ENCODE measurements around the gene ZNF775.
A peak's percentile ranks its signal among the peaks of the same experiment; 100 is the strongest.

Gene ZNF775

DNA sequence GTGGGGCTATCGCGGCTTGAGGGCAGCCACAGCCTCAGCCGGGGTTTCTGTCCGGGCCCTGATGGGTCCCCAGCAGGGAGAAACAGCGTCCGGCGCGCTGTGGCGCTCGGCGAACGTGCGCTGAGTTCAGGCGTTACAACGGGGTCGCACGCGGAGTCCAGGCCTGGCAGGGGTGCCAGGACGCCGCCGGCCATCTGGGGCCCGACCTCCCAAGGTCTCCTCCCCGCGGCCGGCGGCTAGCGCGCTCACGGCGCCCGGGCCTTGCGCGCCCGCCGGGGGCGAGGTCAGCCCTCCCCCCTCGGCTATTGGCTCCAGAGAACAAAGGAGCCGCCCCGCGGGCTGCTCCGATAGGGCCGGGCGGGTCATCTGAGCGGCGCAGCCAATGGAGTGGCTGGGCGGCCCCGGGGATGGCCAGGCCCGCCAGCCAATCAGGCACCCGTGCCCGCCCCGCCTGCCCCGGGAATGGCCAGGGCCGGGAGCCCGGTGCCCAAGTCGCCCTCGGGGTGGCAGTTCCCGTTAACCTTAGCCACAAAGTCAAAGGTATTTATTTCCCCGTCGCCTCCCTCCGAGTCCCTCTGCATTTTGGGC lies at the start of gene ZNF775:
Gene ZNF775 (plus strand): TSS at position 478 of the 588 bp plus-strand sequence. CDS start 9,141 bp downstream, outside the sequence.
- DNase-seq = peak; percentile 68

DNA sequence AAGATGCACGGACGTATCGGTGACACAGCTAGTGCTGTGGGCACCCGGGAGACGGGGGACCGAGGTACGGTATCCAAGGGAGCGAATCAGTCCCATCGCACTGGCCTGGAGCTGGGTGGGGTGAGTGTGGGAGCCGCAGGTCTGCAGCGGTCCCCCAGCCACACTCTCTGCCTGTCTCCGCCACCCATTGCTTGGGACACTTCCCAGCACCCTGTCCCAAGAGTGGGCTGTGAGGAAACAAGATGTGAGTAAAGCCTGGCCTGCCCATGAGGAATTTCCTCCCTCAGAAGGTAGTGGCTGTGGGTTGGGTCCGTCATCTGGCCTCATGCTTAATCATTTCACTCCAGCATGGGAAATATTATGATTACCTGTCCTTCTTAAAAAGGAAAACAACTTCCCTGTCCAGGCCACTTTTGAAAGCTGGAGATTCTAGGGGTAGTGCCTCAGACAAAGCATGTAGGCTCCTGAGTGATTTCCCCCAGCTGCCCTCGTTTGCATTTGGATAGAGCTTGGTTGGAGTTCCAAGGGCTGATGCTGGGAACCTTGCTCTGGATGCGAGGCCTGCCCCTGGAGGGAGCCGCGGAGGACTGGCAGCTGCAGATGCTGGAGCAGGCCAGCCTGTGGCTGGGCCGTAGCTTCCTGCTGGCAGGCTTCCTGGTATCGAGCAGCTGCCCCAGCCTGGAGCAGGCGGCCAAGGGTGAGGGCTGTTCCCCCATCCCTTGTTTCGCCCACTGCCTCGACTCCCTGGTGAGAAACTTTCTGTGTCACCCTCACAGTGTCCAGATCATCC lies 49.6 kb upstream of the ZNF775 start:
- DNase-seq = no peak

DNA sequence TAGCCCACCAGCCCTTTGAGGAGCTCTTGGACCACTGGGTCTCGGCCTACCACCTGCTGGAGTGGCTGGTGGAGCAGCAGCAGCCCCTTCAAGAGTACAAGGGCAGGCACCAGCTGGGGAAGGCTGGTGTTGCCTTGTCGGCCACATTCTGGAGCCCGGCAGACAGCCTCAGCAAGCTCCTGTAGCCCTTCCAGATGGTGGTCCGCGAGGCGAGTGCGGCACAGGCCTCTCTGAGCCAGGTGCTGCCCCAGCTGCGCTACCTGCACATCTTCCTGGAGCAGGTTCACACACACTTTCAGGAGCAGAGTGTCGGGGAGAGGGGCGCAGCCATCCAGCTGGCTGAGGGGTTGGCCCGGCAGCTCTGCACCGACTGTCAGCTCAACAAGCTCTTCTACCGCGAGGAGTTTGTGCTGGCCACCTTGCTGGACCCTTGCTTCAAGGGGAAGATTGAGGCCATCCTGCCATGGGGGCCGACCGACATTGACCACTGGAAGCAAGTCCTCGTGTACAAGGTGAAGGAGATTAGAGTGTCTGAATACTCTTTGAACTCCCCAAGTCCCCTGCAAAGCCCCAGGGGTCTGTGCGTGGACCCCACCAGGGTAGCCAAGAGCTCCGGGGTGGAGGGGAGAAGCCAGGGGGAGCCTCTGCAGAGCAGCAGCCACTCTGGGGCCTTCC lies 48.8 kb upstream of the ZNF775 start:
- no peak for DNase-seq

DNA sequence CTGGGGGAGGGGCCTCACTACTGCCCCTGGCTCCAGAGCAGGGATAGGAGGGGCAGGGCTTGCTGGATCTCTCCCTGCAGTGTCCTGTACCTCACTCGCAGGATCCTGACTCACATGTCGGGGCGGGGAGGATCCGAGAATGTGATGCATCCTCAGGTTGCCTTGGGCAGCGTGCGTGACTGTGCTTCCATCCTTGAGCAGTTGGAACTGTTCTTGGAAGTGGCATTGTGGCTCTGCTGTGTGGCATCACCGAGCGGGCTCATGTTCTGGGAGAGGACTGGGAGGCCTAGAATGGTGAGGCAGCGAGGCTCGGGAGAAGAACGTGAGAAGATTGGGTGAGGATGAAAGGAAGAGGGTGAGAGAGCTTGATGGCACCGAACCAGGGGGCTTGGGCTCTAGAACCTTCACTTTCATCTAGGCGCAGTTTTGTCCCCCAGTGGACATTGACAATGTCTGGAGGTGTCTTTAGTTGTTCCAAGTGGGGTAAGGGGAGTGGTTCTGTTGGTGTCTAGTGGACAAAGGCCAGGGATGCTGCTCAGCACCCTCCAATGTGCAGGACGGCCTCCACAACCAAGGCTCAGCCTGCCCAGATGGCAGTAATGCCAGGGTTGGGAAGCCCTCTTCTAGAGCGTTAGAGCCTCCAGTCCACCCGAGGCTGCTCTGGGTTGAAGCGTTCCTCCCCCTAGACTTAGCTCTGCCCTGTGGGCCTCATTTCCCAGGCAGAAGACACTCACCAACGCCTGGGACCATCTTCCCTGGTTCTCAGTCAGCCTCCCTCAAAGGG lies 46.1 kb upstream of the ZNF775 start:
- no peak for DNase-seq

DNA sequence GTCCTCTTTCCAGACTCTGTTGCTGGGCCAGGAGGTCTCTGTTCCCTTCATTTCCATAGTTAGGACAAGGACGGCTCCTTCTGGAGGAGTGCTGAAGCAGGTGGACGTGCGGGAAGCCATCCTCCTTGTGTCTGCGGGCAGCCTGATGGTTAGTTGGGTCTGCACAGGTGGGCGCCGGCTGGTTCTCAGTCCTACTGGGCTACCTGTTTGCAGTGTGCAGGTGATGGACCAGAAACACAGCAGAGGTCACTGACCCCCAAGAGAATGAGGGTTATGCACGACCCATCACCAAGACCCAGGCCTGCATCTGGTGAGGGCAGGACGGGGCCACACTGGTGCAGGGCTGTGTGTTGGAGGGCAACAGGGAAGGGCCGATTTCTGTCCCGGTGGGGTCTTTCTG lies 45.5 kb upstream of the ZNF775 start:
- DNase-seq = no peak

DNA sequence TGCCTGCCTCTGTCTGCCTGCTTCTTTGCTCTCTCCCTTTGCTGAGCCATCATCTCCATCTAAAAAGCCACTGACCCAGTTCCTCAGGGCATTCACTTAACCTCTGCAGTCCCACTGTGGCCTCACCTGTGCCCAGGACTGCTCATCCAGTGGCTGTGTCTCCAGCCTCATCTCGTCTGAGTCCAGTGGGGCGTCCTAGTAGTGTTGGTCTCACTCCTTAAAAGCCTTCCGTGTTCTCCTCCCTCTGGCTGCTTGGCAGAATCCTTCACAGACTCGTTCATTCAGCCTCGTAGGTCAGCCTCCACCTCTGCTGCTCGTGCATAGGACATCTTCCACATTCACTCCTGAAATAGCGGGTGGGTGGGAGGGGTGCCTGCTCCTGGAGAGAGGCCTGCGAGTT lies 45.0 kb upstream of the ZNF775 start:
- no peak for DNase-seq

DNA sequence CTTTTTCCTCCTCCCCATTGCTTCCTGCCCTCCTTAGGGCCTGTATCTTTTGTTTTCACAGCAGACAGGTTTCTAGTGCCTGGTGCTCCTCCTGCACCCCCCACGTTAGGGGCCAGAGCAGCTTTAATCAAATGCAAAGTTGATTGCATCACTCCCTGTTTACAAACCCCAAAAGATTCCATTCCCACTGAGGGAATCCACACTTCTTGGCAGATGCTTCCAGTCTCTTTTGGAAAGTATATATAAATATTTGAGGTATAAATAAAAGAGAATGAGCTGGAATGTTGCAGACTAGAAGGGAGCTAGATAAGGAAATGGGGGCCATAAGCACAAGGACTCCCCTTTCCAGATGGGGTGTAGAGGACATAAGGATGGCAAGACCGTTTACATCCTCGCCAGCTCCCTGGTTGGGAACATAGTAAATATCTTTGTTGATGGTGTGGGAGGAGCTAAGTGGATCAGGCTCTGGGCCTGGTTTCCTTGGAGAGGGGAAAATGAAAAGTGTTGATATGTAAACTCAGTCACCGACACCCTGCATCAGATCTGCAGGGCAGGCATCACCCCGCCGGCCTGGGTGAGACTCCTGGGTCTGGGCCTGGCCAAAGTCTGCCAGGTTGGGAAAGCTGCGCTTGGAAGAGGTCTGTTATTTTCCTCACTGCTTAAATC lies 43.9 kb upstream of the ZNF775 start:
- no peak for DNase-seq

DNA sequence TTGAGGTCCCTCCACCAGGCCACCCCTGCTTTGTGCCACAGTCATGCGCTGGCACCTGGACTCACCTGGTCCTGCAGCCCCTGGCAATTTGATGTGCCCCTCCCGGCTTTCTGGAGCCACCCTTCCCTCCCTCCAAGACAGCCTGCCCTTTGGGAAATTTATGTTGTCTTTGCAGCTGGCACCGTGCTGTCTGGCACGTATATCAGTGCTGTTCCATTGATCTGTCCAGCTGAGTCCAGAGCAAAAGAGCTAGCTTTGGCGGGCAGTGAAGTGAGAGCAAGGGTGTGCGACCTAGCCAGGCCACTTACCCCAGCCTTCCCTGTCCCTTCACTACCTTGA lies 43.4 kb upstream of the ZNF775 start:
- DNase-seq = no peak

DNA sequence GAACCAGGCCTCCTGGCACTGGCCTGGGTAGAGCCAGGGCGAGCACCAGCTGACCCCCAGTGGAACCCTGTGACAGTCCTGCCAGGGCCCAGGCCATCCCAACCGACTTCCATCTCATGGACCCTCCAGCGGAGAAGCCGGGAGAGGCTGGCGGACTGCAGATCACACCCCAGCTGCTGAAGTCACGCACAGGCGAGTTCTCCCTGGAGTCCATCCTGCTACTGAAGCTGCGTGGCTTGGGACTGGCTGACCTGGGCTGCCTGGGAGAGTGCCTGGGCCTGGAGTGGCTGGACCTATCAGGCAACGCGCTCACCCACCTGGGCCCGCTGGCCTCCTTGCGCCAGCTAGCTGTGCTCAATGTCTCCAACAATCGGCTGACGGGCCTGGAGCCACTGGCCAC lies 42.4 kb upstream of the ZNF775 start:
- no peak for DNase-seq

DNA sequence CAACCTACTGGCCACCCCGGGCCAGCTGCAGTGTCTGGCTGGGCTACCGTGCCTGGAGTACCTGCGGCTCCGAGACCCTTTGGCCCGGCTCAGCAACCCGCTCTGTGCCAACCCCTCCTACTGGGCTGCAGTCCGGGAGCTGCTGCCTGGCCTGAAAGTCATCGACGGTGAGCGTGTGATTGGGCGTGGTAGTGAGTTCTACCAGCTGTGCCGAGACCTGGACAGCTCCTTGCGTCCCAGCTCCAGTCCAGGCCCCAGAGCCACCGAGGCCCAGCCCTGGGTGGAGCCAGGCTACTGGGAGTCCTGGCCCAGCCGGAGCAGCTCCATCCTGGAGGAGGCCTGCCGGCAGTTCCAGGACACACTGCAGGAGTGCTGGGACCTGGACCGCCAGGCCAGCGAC lies 42.0 kb upstream of the ZNF775 start:
- no peak for DNase-seq

DNA sequence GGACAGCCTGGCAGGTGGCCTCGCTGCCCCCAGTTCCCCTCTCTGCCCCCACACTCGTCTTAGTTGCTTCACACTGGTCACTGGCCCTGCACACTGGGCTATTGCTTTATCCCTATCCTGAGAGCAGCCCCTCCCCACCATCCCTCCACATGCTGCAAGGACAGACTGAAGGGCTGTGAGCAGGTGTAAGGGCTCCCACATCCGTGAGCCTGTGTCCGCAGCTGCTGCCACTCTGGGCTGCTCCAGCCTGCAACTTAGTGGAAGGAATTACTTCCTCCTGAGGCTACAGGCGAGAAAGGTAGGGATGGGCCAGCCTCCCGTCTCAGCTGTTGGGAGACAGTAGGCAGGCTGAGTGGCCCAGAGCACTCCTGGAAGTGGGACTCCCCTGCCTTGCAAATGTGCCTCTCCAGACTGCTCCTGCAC lies 41.5 kb upstream of the ZNF775 start:
- DNase-seq = no peak

DNA sequence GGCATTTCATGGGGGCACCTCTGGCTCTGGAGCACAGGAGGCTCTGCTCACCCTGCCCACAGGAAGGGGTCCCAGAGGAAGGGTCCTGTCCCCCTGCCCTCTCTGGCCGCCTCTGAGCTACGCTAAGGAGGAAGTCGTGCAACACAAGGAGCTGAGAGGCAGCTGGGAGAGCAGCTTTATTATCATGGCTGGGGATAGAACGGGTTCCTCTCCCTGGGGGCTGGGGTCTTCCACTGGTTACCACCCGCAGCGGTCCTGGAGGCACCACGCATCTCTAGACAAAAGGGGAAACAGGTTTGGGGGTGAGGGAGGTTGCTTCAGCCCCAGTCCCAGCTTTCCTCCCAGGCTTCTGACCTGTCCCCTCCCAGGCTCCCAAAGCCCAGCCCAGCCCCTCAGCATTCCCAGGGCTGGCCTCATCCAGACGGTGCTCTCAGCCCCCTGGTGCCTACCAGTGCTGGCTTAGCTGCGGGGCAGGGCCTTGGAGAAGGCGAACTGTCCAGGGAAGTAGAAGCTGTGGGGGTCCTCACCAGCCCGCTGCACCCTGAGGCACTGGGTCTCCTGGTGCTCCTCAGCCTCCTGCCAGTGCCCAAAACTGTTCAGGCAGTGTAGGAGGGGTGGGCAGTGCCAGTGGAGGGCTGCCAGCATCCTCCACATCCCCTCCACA lies 40.8 kb upstream of the ZNF775 start:
- DNase-seq = no peak

DNA sequence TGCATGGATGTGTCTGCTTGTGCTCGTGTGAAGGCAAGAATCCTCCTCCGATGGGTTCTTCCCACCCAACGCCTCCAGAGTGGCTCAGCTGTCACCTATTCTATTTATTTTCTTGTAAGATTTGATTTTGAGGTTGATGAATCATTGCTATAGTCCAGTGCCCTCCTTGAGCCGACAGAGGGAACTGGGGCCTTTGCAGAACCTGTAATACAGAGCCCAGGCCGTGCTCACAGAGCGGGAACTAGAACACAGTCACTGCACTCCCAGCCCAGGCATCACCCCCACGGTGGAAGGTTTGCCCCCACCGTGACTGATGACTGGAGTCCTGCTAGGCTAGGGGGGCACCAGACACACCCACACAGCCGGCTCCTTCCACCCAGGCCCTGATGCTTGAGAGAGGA lies 39.7 kb upstream of the ZNF775 start:
- DNase-seq = no peak

DNA sequence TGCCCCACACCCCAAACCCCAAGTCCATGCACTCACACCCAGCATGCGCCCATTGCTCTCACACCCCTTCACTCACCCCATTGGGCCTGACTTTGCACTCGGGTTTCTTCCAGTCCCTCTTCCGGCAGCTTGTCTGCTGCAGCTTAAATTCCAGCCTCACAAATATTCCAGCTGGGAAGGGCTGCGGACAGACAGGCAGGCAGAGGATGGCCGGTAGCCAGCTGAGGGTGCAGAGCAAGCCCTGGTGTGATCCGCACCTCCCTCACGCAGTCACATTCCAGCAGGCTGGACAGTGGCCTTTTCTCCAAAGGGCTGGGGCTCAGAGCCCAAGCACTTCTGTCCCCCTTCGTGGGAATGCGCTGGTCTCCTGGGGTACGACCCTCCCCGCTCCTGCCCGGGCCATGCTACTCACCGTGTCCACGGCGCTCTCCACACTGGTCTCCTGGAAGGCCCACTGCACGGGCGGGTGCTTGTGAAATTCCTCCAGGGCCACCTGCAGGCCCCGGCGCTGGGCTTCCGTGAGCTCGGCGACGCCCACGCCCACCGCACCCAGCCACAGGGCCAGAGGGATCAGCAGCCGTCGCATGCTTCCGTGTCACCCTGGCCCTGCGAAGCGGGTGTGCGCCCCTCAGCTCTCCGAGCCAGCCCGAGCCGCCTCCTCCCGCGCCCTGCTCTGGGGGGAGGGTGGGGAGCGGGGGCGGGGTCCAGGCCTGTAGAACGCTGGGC lies 38.9 kb upstream of the ZNF775 start:
- no peak for DNase-seq

DNA sequence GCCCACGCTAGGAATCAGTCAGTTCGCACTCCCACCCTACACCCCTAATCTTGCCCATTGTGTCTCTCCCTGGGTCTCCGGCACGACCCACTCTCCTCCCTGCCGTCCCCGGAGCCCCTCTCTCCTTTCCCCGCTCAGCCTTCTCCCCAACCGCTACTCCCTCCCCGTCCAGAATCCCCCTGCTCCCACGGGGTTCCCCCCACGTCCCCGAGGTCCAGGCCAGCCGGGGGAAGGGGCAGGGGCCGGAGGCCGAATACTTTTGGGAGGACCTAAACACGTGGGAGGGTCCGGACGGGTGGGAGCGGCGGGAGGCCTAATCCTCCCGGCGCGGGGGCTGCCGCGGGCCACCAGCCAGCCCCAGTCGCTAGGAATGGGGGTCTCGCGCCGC lies 38.3 kb upstream of the ZNF775 start:
- no peak for DNase-seq

DNA sequence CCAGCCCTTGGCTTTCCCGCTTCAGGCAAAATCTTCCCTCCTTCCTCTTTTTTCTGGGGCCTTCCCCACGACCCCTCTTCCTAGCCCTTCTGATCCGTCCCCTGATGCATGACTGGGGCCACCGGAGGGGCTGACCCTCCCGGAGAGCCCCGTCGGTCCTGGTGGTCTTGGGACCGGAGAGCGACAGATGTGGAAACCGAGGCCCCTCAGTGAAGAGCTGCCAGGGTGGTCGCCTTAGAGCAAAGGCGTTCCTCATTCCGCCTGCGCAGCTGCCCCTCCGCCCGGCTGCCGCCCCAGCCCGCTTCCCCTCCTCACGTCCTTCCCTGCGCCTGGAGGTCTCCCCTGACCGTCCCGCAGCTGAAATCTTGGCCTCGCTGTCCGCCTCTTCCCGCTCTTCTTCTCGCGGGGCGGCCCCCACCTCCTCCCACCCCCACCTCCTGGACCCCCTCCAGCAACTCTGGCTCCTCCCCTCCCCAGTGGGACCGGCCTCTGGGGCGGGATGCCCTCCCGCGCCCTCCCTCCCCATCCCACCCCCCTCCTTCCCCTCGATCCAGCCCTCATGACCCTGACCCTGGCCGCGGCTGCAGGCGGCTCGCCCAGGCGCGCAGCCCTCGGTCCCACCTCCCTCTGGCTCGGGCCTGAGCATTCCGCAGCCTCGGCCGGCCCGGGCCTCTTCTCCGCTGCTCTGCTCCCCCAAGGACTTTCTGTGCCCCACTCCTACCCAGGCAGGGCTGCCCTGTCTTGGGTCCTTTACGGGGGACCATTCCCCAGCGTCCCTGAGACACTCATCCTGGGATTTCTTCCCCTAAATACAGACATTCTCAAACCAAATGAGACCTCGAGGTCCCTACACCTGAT lies 37.6 kb upstream of the ZNF775 start, which contains the start of gene RARRES2:
Gene RARRES2 (minus strand): TSS at position 367 of the 858 bp plus-strand sequence. CDS start 1,020 bp downstream, outside the sequence.
- DNase-seq = no peak

DNA sequence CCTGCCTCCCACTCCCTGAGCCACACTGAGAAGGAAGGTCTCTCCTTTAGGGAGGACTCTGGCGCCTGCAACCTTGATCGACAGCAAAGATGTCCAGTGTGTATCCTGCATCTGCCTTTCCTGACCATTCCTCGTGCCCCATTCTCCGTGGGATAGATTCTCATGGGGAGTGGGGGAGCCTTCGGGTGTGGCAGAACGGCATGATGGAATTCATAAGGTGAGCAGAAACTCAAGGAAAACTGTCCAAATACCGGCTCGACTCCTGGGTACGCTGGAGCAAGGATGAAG lies 37.1 kb upstream of the ZNF775 start:
- DNase-seq = no peak

DNA sequence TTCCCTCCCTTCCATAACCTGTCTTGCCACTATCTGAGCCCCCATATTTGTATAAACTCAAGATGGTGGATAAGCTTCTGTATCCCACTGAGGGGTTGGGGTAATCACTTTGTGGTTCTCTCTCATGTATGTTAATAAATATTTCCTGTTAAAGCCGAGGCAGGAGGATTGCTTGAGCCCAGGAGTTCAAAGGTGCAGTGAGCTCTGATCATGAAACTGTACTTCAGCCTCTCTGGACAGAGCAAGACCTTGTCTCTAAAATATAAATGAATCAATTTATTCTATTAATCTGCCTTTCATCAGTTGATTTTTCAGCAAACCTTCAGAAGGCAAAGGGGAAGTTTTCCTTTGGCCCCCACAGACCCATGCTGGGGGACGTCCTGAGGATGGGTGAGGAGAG lies 35.9 kb upstream of the ZNF775 start:
- DNase-seq = no peak

DNA sequence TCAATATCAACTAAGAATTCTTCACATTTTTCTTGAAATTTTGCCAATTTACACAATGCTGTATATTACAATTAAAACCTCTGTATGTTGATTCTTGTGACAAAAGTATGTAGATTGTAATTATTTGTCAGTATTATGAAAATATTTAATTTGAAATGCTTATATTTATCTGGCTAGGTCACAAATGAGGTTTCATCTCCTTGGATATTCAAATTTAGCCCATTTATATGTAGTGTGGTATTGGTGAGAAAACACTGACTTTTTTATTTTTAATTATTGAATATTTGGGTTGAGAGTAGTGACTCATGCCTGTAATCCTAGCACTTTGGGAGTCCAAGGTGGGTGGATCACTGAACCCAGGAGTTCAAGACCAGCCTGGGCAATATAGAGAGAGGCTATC lies 34.8 kb upstream of the ZNF775 start:
- DNase-seq = no peak

DNA sequence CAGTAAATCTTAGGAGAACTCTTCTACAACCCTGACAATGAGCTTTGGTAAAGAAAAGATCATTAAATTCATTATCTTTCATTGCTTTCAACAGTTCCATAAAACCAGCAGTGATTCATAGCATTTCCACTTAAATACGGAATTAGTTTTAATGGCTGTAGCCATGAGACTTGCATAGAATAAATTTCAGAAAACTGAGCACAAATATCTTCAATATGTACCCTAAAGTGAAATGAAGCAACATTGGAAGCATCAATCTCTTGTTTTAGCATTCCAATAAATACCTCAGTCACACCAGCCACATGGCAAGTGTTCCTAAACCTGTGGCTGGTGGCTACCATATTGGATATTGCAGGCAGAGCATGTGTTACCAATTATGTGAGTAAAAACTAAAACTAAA lies 34.1 kb upstream of the ZNF775 start:
- DNase-seq = no peak

DNA sequence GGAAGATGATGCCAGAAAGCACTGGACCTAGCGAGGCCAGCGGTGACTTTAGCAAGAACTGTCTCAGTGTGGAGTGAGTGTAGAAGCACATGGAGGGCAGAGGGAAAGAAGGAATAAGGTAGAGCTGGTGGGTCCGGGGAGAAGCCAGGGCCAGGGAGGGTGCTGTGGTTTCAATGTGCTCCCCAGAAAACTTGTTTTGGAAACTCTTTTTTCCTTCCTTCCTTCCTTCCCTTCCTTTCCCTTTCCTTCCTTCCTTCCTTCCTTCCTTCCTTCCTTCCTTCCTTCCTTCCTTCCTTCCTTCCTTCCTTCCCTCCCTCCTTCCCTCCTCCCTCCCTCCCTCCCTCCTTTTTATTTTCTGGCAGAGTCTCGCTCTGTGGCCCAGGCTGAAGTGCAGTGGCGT lies 32.2 kb upstream of the ZNF775 start:
- no peak for DNase-seq
